SH-SY5Y (cell line): ENCODE results near the gene SLX9.

Source experiments
- GATA2 ChIP-seq: IDR thresholded peaks from 2 replicates; pipeline ENCODE4 v1.6.1; 2011; ENCODE audit warnings: mild to moderate bottlenecking, low read depth, low read length
- GATA3 ChIP-seq: IDR thresholded peaks from 2 replicates; pipeline ENCODE4 v1.6.1; 2011; ENCODE audit warnings: low read depth, mild to moderate bottlenecking, low read length, moderate library complexity

DNA sequence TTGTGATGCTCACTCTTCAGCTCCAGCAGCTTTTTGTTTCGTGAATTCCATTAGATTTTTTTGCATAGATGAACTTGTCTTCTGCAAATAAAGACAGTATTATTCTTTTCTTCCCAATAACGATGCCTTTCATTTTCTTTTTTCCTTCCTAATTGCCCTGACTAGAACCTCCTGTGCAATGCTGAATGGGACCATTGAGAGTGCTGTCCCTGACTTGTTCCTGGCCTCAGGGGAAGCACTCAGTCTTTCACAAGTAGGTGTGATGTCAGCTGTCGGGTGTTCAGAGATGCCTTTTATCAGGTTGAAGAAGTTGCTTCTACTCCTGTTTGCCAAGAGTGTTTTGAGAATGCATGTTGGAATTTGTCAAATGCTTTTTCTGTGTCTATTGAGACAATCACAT, 70.3 kb downstream of the SLX9 start:
- TF ChIP-seq GATA2 (no peak), GATA3 (no peak)
